ENCODE results near the gene SLC25A36.

Gene SLC25A36

GRCh38 chr3:140941434-140942220 lies at the start of gene SLC25A36:
TSS of gene SLC25A36 (plus strand) at chr3:140941836. CDS start at chr3:140942055, 219 bp downstream.
- no peak for TF ChIP-seq Cebpa-rat (IDR thresholded peaks at IDR 0.05)
- Histone ChIP-seq H3K36me3 (peaks cover 0 to 15% (median 3%) of the 10 kb centered on the region in 11 experiments; a peak in 9 of 22 replicates), H3K9me3 (replicated peaks in 1 of 11) (peaks cover 0 to 9% (median 0%) of the 10 kb centered on the region in 11 experiments; a peak in 2 of 22 replicates), H3K27ac (peak within 1 kb of the TSS; percentile 88 to 99 (median 97)), H3K4me1 (peaks cover 23 to 30% (median 25%) of the 10 kb centered on the region in 10 experiments), H3K9ac (peak within 1 kb of the TSS; percentile 97 to 99 (median 99)), H3K4me3 (peak within 1 kb of the TSS; percentile 71 to 99 (median 94)), H3K4me2 (peak within 1 kb of the TSS; percentile 82 to 97 (median 86)), H3K27me3 (no peaks in the 10 kb centered on the region), H4K20me1 (peaks cover 0 to 37% (median 20%) of the 10 kb centered on the region in 11 experiments; a peak in 11 of 22 replicates)

GRCh38 chr3:140896997-140897396 lies 44.6 kb upstream of the SLC25A36 start:
- TF ChIP-seq Cebpa-rat (IDR thresholded peaks at IDR 0.05), result no peak
- Histone ChIP-seq H3K36me3 (no peaks in the 10 kb centered on the region), H3K9ac (no peak overlapping the region), H3K4me2 (no peak overlapping the region), H3K27me3 (no peaks in the 10 kb centered on the region), H3K9me3 (replicated peaks in 1 of 11) (peaks cover 0 to 7% (median 0%) of the 10 kb centered on the region in 11 experiments; a peak in 2 of 22 replicates), H3K4me3 (no peak overlapping the region), H3K4me1 (no peaks in the 10 kb centered on the region), H4K20me1 (no peaks in the 10 kb centered on the region), H3K27ac (no peak overlapping the region)

GRCh38 chr3:140898340-140899180 lies 43.1 kb upstream of the SLC25A36 start:
- H3K27ac ChIP-seq, result no peak overlapping the region
- H3K4me2 ChIP-seq, result no peak overlapping the region
- H3K27me3 ChIP-seq, result no peaks in the 10 kb centered on the region
- H3K9me3 ChIP-seq (replicated peaks in 1 of 11), result peaks cover 0 to 7% (median 0%) of the 10 kb centered on the region in 11 experiments; a peak in 2 of 22 replicates
- H3K4me3 ChIP-seq, result no peak overlapping the region
- H3K36me3 ChIP-seq, result no peaks in the 10 kb centered on the region
- TF ChIP-seq Cebpa-rat (IDR thresholded peaks at IDR 0.05), result no peak
- H3K9ac ChIP-seq, result no peak overlapping the region
- no peaks in the 10 kb centered on the region for H4K20me1 ChIP-seq
- no peaks in the 10 kb centered on the region for H3K4me1 ChIP-seq

- H3K4me2 ChIP-seq, result no peak overlapping the region
- no peak overlapping the region for H3K9ac ChIP-seq
- H4K20me1 ChIP-seq, result no peaks in the 10 kb centered on the region
- no peak overlapping the region for H3K27ac ChIP-seq
- no peak overlapping the region for H3K4me3 ChIP-seq
- H3K27me3 ChIP-seq, result no peaks in the 10 kb centered on the region
- no peaks in the 10 kb centered on the region for H3K36me3 ChIP-seq
- peaks cover 0 to 7% (median 0%) of the 10 kb centered on the region in 11 experiments; a peak in 2 of 22 replicates for H3K9me3 ChIP-seq (replicated peaks in 1 of 11)
- no peak for TF ChIP-seq Cebpa-rat (IDR thresholded peaks at IDR 0.05)
- no peaks in the 10 kb centered on the region for H3K4me1 ChIP-seq
Observed at GRCh38 chr3:140899363-140899762, 42.3 kb upstream of the SLC25A36 start.

GRCh38 chr3:140902791-140903190 lies 38.8 kb upstream of the SLC25A36 start:
- H3K4me3 ChIP-seq, result no peak overlapping the region
- H3K36me3 ChIP-seq, result no peaks in the 10 kb centered on the region
- H3K27ac ChIP-seq, result no peak overlapping the region
- H3K9ac ChIP-seq, result no peak overlapping the region
- H3K9me3 ChIP-seq (replicated peaks in 1 of 11), result no peaks in the 10 kb centered on the region
- no peaks in the 10 kb centered on the region for H4K20me1 ChIP-seq
- H3K4me1 ChIP-seq, result no peaks in the 10 kb centered on the region
- no peak for TF ChIP-seq Cebpa-rat (IDR thresholded peaks at IDR 0.05)
- no peaks in the 10 kb centered on the region for H3K27me3 ChIP-seq
- H3K4me2 ChIP-seq, result no peak overlapping the region

- no peak for TF ChIP-seq Cebpa-rat (IDR thresholded peaks at IDR 0.05)
- no peaks in the 10 kb centered on the region for H4K20me1 ChIP-seq
- no peak overlapping the region for H3K4me2 ChIP-seq
- no peak overlapping the region for H3K4me3 ChIP-seq
- no peaks in the 10 kb centered on the region for H3K4me1 ChIP-seq
- H3K9me3 ChIP-seq (replicated peaks in 1 of 11), result no peaks in the 10 kb centered on the region
- no peaks in the 10 kb centered on the region for H3K36me3 ChIP-seq
- H3K9ac ChIP-seq, result no peak overlapping the region
- no peak overlapping the region for H3K27ac ChIP-seq
- no peaks in the 10 kb centered on the region for H3K27me3 ChIP-seq
Observed at GRCh38 chr3:140903196-140903595, 38.4 kb upstream of the SLC25A36 start.

GRCh38 chr3:140904521-140904920 lies 37.1 kb upstream of the SLC25A36 start:
- no peak overlapping the region for H3K9ac ChIP-seq
- TF ChIP-seq Cebpa-rat (IDR thresholded peaks at IDR 0.05), result no peak
- no peaks in the 10 kb centered on the region for H4K20me1 ChIP-seq
- H3K36me3 ChIP-seq, result no peaks in the 10 kb centered on the region
- H3K27ac ChIP-seq, result no peak overlapping the region
- H3K27me3 ChIP-seq, result no peaks in the 10 kb centered on the region
- no peaks in the 10 kb centered on the region for H3K4me1 ChIP-seq
- H3K9me3 ChIP-seq (replicated peaks in 1 of 11), result no peaks in the 10 kb centered on the region
- H3K4me3 ChIP-seq, result no peak overlapping the region
- H3K4me2 ChIP-seq, result no peak overlapping the region

- H3K4me3 ChIP-seq, result no peak overlapping the region
- no peaks in the 10 kb centered on the region for H4K20me1 ChIP-seq
- TF ChIP-seq Cebpa-rat (IDR thresholded peaks at IDR 0.05), result no peak
- H3K4me2 ChIP-seq, result no peak overlapping the region
- no peaks in the 10 kb centered on the region for H3K36me3 ChIP-seq
- H3K9me3 ChIP-seq (replicated peaks in 1 of 11), result no peaks in the 10 kb centered on the region
- H3K27ac ChIP-seq, result no peak overlapping the region
- no peak overlapping the region for H3K9ac ChIP-seq
- H3K27me3 ChIP-seq, result no peaks in the 10 kb centered on the region
- no peaks in the 10 kb centered on the region for H3K4me1 ChIP-seq
Observed at GRCh38 chr3:140905559-140905958, 36.1 kb upstream of the SLC25A36 start.

GRCh38 chr3:140906785-140907184 lies 34.9 kb upstream of the SLC25A36 start:
- Histone ChIP-seq H3K9ac (no peak overlapping the region), H3K27ac (no peak overlapping the region), H4K20me1 (no peaks in the 10 kb centered on the region), H3K36me3 (no peaks in the 10 kb centered on the region), H3K27me3 (no peaks in the 10 kb centered on the region), H3K4me3 (no peak overlapping the region), H3K4me1 (no peaks in the 10 kb centered on the region), H3K9me3 (replicated peaks in 1 of 11) (no peaks in the 10 kb centered on the region), H3K4me2 (no peak overlapping the region)
- no peak for TF ChIP-seq Cebpa-rat (IDR thresholded peaks at IDR 0.05)

All from BLaER1 treated with 17β-estradiol and CSF1 and Interleukin-3, amounts not matched to agents 10 nM and 100 nM (cell line).